GM18526 (cell line): Measurements from ENCODE around the gene RSPH6A.

Source experiments
- POLR2A ChIP-seq: IDR thresholded peaks from 3 replicates; pipeline ENCODE4 v1.6.1; 2011; ENCODE audit not compliant: insufficient read length; ENCODE audit errors: extremely low read depth

RSPH6A gene

DNA sequence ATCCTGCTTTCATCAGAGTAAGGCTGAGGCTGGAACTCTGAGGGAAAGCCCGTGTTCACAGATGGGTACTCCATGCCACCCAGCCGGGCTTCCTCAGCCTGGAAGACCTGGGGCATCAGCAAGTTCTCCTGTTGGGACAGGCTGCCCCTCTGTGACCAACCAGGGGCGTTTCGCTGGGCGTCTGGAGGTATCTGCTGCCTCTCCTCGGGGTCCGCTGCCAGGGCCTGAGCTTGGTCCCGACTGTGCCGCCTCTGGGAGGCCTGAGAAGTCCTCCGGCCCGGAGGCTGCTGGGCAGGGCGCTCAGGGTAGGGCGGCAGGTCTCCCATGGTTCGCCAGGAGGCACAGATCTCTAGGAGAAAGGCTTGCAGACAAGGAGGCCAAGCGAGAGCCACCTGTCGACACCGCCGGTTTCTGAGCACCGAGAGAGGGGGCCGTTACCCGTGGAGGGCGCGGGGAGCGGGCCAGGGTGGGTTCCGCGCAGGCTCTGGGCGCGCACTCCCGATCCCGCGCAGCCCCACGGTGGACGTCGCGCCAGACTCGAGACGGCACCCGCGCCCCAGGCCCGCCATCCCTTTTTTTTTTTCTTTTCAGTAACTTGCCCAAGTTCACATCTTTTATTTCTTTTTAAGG, at the start of gene RSPH6A:
Gene RSPH6A, minus strand, starts transcription at position 458 of the 630 bp plus-strand sequence. Its CDS starts 132 bp downstream, at position 326.
- no peak for TF ChIP-seq POLR2A

- TF ChIP-seq POLR2A = no peak
Measured at GRCh38 chr19:45864629-45865082, 49.5 kb upstream of the RSPH6A start.

GRCh38 chr19:45863840-45864628, 48.9 kb upstream of the RSPH6A start, which contains the start of gene FOXA3:
TSS of gene FOXA3 (plus strand) at chr19:45864326. CDS start at chr19:45864457, 131 bp downstream.
- TF ChIP-seq POLR2A = no peak

DNA sequence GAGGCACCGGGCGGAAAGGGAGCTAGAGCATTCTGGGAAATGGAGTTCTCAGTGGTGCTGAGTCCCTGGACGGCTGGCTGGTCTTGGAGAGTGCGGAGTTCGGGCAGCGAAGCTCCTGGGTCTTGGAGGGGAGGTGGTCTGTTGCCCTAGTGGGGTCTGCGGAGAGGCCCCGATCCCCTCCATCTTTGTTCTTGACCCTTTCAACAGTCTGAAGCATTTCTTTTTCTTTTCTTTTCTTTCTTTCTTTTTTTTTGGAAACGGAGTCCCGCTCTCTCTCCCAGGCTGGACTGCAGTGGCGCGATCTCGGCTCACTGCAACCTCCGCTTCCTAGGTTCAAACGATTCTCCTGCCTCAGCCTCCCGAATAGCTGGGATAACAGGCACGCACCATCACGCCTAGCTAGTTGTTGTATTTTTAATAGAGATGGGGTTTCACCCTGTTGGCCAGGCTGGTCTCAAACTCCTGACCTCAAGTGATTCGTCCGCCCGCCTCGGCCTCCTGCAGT, 48.3 kb upstream of the RSPH6A start:
- TF ChIP-seq POLR2A = no peak

- peak; percentile 65 for TF ChIP-seq POLR2A
Measured at GRCh38 chr19:45862564-45863334, 47.6 kb upstream of the RSPH6A start, which contains the start of gene SYMPK. TSS of gene SYMPK (minus strand) at chr19:45863147. CDS start at chr19:45854495, 8,652 bp downstream.

- TF ChIP-seq POLR2A = no peak
Measured at GRCh38 chr19:45862271-45862563, 47.1 kb upstream of the RSPH6A start.

GRCh38 chr19:45860359-45861259, 45.5 kb upstream of the RSPH6A start:
- no peak for TF ChIP-seq POLR2A

- no peak for TF ChIP-seq POLR2A
Measured at GRCh38 chr19:45854167-45854778, 39.2 kb upstream of the RSPH6A start.

GRCh38 chr19:45852983-45853382, 37.9 kb upstream of the RSPH6A start:
- no peak for TF ChIP-seq POLR2A

- no peak for TF ChIP-seq POLR2A
Measured at GRCh38 chr19:45852145-45852750, 37.1 kb upstream of the RSPH6A start.

GRCh38 chr19:45848922-45849321, 33.8 kb upstream of the RSPH6A start:
- TF ChIP-seq POLR2A = no peak

- no peak for TF ChIP-seq POLR2A
Measured at GRCh38 chr19:45847663-45848062, 32.6 kb upstream of the RSPH6A start.

DNA sequence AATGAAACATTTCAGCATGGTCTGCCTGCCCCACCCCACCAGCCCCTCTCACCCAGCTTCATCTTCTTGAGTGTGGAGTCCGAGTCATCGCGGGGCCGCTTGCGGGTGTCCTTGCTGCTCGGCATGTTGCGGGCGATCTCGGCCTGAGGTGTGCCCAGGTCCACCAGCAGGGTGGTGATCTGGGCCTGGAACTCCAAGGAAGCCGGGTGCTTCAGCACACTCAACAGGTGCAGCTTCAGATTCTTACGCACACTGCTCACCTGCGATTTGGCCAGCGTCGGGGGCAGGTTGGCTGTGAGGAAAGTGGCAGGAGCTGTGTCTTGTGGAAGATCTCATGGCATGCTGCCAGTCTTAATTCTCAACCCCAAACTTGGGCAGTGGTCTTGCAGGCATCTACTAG, 27.1 kb upstream of the RSPH6A start:
- TF ChIP-seq POLR2A = no peak

DNA sequence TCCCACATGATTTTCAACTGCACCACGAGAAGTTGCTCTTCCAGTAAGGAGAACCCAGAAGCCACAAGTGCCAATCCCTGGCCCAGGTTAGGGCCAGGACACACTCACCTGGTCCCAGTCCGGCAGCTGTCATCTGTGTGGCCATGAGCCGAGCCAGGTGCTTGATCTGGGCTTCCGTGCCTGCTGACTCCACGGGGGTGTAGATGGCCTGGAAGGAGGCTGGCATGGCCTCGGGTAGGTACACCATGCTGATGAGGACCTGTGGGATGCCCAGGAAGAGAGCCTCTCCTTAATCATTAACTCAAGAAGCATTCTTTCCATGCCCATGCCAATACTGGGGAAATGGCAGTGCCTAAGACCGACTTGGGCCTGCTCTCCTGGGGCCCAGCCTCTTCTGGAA, 19.9 kb upstream of the RSPH6A start:
- TF ChIP-seq POLR2A = no peak
